SJCRH30 (cell line): ENCODE data around the gene TTLL8. TPM values are rescaled to one million over a fixed set of nuclear protein-coding genes. Genes with fewer than 3 reads are reported as not detected.

Experiments used
- DNase-seq, 2 experiments: peaks; one replicate each; pipeline ENCODE4 v3.0.0-alpha.2; 2015 to 2020
- H3K27ac ChIP-seq: fragments of 250-450 bp; sonication (Bioruptor Pico); 2 replicates; pipeline ENCODE4 v1.5.1; 2020; ENCODE audit warnings: mild to moderate bottlenecking, moderate library complexity
- H3K27me3 ChIP-seq: fragments of 250-450 bp; sonication (Bioruptor Pico); 2 replicates; pipeline ENCODE4 v1.5.1; 2020; ENCODE audit warnings: mild to moderate bottlenecking, moderate library complexity
- H3K36me3 ChIP-seq: fragments of 250-450 bp; sonication (Bioruptor Pico); 2 replicates; pipeline ENCODE4 v1.5.1; 2020; ENCODE audit warnings: mild to moderate bottlenecking, moderate library complexity
- H3K4me1 ChIP-seq: fragments of 250-450 bp; sonication (Bioruptor Pico); 2 replicates; pipeline ENCODE4 v1.5.1; 2020; ENCODE audit warnings: mild to moderate bottlenecking, moderate library complexity
- H3K4me3 ChIP-seq: fragments of 250-450 bp; sonication (Bioruptor Pico); 2 replicates; pipeline ENCODE4 v1.5.1; 2020; ENCODE audit warnings: mild to moderate bottlenecking, moderate library complexity
- H3K9me3 ChIP-seq: fragments of 250-450 bp; sonication (Bioruptor Pico); replicated peaks from 2 replicates; pipeline ENCODE4 v1.5.1; 2020; ENCODE audit warnings: mild to moderate bottlenecking, moderate library complexity
- total RNA-seq: library from RNA; depleted of rRNA; stranded (reverse); fragments of >200 nt; shearing (Covaris generic); gene quantifications from 2 replicates; pipeline ENCODE4 v1.2.3, GENCODE V29; 2014; rRNA removed

Gene TTLL8
- total RNA-seq: not detected in 2 replicates

DNA sequence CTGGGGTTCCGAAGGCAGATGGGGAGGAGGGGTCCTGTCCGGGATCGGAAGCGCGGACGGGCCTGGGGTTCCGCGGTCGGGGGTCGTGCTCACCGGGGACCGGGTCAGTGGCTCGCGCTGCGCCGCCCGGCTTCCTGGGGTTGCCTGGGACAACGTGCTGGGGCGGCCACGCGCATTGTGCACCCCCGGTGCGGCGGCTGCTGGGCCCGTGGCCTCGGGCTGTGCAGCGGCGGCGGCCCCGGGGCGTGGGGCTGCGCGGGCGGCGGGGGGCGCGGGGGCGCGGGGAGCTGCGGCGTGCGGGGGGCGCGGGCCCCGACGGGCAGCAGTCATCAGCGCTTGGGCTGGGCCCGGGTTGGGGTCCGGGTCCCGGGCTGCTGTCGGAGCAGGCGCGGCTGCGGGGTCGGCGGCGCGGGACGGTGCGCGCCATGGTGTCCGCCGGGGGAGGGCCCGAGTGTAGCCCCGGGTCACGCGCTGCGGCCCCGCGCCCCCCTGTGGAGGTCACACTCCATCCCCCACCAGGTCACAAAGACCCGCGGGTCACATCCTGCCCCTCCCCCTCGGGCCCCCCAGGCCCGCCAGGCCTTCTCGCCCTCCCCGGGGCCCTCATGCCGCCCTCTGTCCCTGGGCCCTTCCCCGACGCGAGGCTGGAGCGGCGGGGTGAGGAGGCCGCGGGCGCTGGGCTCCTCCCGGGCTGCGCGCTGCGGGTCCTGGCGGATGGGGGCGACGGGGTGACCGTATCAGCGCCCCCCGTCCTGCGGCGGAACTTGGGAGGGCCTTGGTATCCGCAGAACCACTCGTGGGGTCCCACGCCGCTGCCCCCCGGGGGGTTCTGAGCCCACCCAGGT lies at the start of gene TTLL8:
TTLL8 (minus strand) TSS at position 238 of the 845 bp plus-strand sequence.
- Histone ChIP-seq H3K27me3 (no peaks in the 10 kb centered on the region), H3K9me3 (peaks cover 2% of the 10 kb centered on the region; the same call in 1 of the 2 replicates), H3K4me3 (peak within 1 kb of the TSS; percentile 17; the same call in 1 of the 2 replicates), H3K27ac (no peak within 1 kb of the TSS), H3K36me3 (no peaks in the 10 kb centered on the region), H3K4me1 (peaks cover 28% of the 10 kb centered on the region)
- DNase-seq: no peak

DNA sequence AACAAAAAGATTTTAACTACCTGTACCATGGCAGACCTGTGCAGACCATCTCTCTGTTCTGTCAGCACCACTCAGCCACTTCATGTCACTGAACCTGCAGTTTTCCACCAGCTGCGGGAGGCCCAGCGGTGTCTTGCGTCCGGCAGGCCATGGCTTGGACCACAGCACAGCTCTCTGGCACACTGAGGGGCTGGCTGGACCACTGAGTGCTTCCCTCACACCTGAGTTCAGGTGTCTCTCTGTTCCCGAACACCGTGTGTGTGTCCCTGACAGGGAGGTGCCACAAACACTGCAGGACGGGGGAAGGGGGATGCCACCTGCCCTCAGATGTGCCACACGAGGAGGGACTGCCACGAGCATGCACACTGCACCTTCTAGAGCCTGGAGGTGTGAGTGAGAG lies 49.4 kb upstream of the TTLL8 start:
- no peak overlapping the region for H3K27ac ChIP-seq
- no peak overlapping the region for H3K4me3 ChIP-seq
- no peak for DNase-seq
- H3K27me3 ChIP-seq: peaks cover 34% of the 10 kb centered on the region
- H3K36me3 ChIP-seq: no peaks in the 10 kb centered on the region
- H3K9me3 ChIP-seq: no peaks in the 10 kb centered on the region
- H3K4me1 ChIP-seq: no peaks in the 10 kb centered on the region; the same call in 1 of the 2 replicates

DNA sequence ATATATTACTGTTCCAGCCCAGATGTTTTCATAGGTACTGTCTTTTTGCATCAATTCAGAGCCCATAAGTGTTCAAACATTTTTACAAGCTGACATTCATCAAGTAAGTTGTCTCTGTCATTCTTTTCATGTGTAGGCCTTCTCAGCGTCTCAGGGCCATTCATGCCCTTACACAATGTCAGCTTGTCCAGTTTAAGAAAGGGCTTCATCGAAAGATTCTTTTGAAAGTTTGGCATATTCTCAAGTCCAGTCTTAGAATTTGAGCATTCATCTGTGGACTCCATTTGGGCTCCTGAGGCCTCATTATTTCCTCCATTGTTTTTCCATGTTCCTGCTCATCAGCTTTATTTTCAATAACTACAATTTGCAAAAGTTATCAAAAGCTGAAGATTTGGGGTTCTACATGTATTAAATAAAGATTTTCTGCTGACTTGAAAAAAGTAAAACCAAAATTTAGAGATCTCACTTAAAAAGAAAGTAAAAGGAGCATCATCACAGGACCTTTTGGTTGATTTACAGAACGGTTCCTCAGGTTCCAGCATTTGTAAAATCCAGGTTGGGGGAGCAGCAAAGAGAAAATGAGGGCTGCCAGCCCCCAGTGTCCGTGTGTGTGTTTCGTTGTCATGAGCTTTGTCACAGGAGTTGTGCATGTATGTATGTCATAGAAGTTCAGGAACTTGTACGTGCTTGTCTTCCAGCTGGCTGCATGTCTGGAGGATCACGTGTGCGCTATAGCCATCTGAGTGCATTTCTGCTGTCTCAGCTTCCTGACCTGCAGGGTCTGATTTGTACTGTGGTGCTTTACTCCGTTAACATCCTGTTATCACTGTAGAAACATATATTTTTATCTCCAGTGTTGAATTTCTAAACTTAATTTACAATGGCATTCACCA lies 47.4 kb upstream of the TTLL8 start:
- H3K4me3 ChIP-seq: no peak overlapping the region
- H3K27ac ChIP-seq: no peak overlapping the region
- H3K36me3 ChIP-seq: no peaks in the 10 kb centered on the region
- no peaks in the 10 kb centered on the region for H3K9me3 ChIP-seq
- H3K4me1 ChIP-seq: no peaks in the 10 kb centered on the region; the same call in 1 of the 2 replicates
- DNase-seq: no peak
- H3K27me3 ChIP-seq: peaks cover 22% of the 10 kb centered on the region

DNA sequence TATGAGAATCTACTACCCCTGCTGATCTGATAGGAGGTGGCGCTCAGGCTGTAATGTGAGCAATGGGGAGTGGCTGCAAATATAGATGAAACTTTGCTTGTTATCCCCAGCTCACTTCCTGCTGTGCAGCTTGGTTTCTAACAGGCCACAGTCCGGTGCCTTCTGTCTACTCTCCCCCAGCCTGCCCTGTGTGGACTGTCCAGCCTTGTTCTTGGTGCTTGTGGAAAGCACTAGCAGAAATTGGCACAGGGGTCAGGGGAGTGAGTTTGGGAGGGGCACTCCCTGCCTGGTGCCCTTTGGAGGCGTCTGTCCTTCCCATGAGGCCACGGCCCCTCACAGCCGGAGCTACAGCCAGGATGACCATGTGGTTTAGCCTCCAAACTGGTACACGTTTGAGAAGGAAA lies 46.0 kb upstream of the TTLL8 start:
- H3K4me1 ChIP-seq: no peaks in the 10 kb centered on the region; the same call in 1 of the 2 replicates
- H3K36me3 ChIP-seq: no peaks in the 10 kb centered on the region
- H3K27ac ChIP-seq: no peak overlapping the region
- DNase-seq: no peak
- no peaks in the 10 kb centered on the region for H3K9me3 ChIP-seq
- H3K4me3 ChIP-seq: no peak overlapping the region
- H3K27me3 ChIP-seq: peaks cover 24% of the 10 kb centered on the region

DNA sequence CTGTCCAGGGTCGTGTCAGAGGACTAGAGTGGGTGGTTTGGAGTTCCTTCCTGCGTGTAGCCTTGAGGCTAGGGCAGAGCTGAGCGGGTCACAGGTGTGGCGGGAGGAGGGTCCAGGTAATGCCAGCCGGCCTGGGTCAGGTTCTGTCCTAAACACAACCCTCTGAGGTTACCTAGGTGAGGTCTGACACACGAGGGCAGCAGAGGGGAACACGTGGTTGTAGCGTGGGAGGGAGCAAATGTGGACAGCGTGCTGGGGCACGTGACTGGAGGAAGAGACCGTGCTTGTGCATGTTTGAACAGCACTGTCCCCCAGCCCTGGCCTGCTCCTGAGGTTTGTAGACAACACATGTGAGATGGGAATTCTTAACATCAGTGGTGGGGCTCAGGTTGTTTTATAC lies 44.8 kb upstream of the TTLL8 start:
- Histone ChIP-seq H3K9me3 (no peaks in the 10 kb centered on the region), H3K27ac (no peak overlapping the region), H3K4me1 (no peaks in the 10 kb centered on the region; the same call in 1 of the 2 replicates), H3K4me3 (no peak overlapping the region), H3K27me3 (peaks cover 24% of the 10 kb centered on the region), H3K36me3 (no peaks in the 10 kb centered on the region)
- DNase-seq: no peak

DNA sequence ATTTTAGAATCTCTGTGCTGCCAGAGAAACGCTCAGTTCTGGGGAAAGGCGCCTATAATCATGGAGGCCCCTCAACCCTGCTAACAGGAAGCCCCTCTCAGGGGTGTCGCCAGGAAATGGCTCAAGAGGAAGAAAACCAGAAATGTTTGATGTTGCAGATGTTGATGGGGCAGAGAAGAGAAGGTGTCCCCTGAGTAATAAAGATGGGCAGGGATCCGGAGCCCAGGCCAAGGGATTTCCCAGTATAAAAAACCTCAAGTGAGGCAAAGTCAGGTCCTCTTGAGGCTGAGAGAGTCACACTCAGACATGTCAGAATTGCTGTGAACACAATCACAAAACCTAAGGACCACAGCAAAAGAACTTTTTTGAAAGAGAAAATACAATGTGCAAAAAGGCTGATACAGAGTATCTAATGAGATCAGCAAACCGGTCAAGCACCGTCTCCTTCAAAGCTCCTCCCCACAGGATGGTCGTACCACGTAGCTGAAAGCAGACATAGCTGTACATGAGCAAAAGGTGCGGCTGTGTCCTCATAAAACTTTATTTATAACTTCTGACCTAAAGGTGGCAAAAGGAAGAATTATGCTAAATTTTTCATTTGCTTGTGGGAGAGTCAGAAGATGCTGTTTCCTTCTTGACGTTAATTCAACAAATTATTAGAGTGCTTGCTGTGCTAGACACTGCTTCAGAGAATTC lies 43.9 kb upstream of the TTLL8 start:
- H3K36me3 ChIP-seq: no peaks in the 10 kb centered on the region
- H3K27me3 ChIP-seq: peaks cover 24% of the 10 kb centered on the region
- no peak overlapping the region for H3K27ac ChIP-seq
- no peaks in the 10 kb centered on the region; the same call in 1 of the 2 replicates for H3K4me1 ChIP-seq
- no peak for DNase-seq
- no peak overlapping the region for H3K4me3 ChIP-seq
- H3K9me3 ChIP-seq: no peaks in the 10 kb centered on the region

DNA sequence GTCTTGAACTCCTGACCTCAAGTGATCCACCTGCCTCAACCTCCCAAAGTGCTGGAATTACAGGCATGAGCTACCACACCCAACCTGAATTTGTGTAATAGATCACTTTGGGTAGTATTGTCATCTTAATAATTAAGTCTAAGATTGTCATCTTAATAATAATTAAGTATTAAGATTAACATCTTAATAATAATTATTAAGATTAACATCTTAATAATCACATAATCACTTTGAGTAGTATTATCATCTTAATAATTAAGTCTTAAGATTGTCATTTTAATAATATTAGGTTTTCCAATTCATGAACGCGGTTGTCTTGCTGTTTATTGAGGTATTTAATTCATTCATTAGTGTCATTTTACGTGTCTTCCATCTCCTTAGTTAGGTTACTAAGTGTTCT lies 40.0 kb upstream of the TTLL8 start:
- Histone ChIP-seq H3K4me1 (no peaks in the 10 kb centered on the region), H3K27me3 (0 out of 2 replicates have a peak, but pooled peaks cover 7% of the 10 kb centered on the region), H3K9me3 (no peaks in the 10 kb centered on the region), H3K4me3 (no peak overlapping the region), H3K27ac (no peak overlapping the region), H3K36me3 (no peaks in the 10 kb centered on the region)
- DNase-seq: no peak

DNA sequence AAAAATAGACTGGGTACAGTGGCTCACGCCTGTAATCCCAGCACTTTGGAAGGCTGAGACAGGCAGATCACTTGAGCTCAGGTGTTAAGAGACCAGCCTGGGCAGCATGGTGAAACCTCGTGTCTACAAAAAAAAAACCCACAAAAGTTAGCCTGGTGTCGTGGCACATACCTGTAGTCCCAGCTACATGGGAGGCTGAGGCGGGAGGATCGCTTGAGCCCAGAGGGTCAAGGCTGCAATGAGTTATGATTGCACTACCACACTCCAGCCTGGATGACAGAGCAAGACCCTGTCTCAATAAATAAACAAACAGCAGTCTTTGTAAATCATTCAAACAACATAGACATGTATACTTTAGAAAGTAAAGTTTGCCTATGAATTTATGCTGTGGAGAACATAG lies 34.2 kb upstream of the TTLL8 start:
- Histone ChIP-seq H3K4me3 (no peak overlapping the region), H3K27me3 (no peaks in the 10 kb centered on the region), H3K9me3 (peaks cover 5% of the 10 kb centered on the region), H3K36me3 (no peaks in the 10 kb centered on the region), H3K27ac (no peak overlapping the region), H3K4me1 (no peaks in the 10 kb centered on the region)
- no peak for DNase-seq

DNA sequence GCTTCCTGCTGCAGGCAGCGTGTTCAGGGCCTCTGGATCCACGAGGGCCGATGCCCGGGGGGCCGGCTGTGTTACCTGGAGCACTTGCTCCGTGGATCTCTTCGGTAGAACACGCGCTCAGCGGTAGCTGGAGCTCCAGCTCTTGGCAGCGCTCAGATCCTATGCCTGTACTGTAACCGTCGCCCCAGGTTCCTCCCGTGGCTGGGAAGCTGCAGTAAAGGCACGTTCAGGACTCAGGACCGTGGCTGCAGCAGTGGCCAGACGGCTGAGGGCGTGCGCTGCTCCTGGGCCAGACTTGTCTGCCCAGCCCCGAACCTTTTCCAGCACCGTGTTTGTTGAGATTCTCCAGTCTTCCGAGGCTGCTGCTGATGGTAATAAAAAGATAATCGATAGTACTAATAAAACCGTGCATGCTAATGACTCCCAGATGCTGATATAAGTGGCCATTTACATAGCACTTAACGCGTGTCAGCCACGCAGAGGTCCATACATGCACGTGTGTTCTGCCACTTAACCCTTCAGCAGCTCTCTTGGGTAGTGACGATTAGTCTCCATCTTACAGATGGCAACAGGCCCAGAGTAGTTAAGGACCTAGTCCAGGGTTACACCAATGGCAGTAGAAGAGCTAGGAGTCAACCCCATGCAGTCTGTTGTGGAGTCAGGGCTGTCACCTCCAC lies 33.1 kb upstream of the TTLL8 start:
- no peaks in the 10 kb centered on the region for H3K4me1 ChIP-seq
- no peak overlapping the region for H3K4me3 ChIP-seq
- H3K36me3 ChIP-seq: no peaks in the 10 kb centered on the region
- peaks cover 13% of the 10 kb centered on the region for H3K9me3 ChIP-seq
- H3K27ac ChIP-seq: no peak overlapping the region
- H3K27me3 ChIP-seq: 0 out of 2 replicates have a peak, but pooled peaks cover 4% of the 10 kb centered on the region
- no peak for DNase-seq

DNA sequence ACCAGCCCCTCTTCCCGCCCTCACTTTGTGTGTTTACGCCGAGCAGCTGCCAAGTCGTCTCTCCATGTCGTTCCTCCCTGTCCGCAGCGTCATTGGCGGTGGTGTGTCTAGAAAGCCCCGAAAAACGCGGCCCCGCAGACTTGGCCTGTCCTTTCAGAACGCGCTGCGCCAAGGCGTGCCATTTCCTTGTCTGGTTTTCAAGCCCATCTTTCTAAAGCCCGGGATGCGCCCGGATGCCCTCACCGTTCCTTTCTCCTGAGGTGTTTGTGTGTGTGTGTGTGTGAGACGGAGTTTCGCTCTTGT lies 32.3 kb upstream of the TTLL8 start:
- H3K9me3 ChIP-seq: peaks cover 13% of the 10 kb centered on the region
- no peaks in the 10 kb centered on the region for H3K4me1 ChIP-seq
- no peak overlapping the region for H3K4me3 ChIP-seq
- H3K27me3 ChIP-seq: 0 out of 2 replicates have a peak, but pooled peaks cover 4% of the 10 kb centered on the region
- H3K27ac ChIP-seq: no peak overlapping the region
- DNase-seq: no peak
- H3K36me3 ChIP-seq: no peaks in the 10 kb centered on the region

DNA sequence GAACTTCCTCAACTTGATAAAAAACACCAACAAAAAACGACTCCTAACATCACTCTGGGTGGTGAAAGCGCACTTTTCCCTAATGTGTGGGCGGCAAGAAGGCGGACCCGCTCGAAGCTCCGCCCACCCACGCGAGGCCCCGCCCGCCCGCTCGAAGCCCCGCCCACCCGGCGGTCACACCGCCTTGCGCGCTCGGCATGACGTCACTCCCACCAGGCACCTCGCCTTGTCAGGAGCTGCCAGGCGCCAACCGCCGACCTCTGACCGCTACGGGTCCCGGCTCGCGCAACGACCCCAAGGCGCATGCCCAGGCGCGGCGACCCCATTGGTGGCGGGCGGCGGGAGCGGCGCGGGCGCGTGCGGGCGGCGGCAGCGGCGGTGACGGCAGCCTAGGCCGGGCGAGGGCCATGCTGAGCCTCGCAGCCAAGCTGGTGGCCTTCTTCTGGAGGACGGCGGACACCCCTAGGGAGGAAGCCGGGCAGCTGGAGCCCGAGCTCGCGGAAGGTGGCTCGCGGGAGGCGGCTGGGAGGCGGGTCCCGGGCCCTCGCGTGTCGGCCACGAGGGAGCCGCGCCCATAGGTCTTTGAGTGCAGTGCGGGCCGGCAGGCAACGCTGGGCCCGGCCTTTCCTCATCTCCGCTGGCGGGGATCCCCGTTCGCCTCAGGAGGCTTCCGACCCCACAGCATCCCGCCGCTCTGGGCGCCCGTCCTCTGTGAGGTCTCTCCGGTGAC lies 31.7 kb upstream of the TTLL8 start, which contains the start of gene MOV10L1:
MOV10L1 (plus strand) TSS at position 325 of the 730 bp plus-strand sequence; CDS start at position 408, 83 bp downstream.
- peaks cover 13% of the 10 kb centered on the region for H3K9me3 ChIP-seq

DNA sequence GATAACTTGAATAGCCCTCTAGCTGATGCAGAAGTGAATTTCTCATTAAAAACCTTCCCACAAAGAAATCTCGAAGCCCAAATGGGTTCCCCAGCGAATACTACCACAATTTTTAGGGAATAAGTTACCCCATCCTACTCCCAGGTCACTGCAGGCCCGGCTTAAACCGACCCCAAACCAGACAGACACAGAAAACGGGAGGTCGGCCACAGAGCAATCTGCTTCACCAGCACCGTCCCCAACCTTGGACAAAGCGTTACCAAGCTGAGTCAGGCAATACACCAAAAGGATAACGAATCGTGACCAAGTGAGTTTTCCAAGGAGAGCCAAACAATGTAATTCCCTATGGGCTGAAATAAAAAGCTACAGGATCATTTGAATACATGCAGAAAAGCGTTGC lies 31.1 kb upstream of the TTLL8 start:
- H3K27ac ChIP-seq: no peak overlapping the region
- H3K4me3 ChIP-seq: no peak overlapping the region
- no peaks in the 10 kb centered on the region; the same call in 1 of the 2 replicates for H3K4me1 ChIP-seq
- no peaks in the 10 kb centered on the region for H3K36me3 ChIP-seq
- H3K27me3 ChIP-seq: peaks cover 13% of the 10 kb centered on the region
- H3K9me3 ChIP-seq: peaks cover 13% of the 10 kb centered on the region
- no peak for DNase-seq

More for the DNA sequence above, 31.7 kb upstream of the TTLL8 start, which contains the start of gene MOV10L1:
- Histone ChIP-seq H3K4me1 (no peaks in the 10 kb centered on the region), H3K36me3 (no peaks in the 10 kb centered on the region), H3K4me3 (no peak within 1 kb of the TSS), H3K27me3 (peaks cover 8% of the 10 kb centered on the region; the same call in 1 of the 2 replicates), H3K27ac (no peak within 1 kb of the TSS)
- DNase-seq: no peak

DNA sequence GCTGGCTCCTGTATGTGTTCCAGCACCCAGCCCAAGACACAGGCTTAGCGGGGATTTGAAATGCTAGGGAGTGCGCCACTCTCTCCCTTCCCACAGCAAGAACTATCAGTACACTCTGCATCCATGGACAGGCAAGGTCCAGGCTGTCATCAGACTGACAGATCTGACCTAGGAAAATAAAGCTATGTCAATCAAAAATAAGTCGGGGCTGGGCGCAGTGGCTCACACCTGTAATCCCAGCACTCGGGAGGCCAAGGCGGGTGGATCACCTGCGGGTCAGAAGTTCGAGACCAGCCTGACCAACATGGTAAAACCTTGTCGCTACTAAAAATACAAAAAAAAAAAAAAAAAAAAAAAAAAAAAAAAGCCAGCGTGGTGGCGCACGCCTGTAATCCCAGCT lies 30.0 kb upstream of the TTLL8 start:
- Histone ChIP-seq H3K4me3 (no peak overlapping the region), H3K4me1 (peaks cover 4% of the 10 kb centered on the region; the same call in 1 of the 2 replicates), H3K36me3 (no peaks in the 10 kb centered on the region), H3K9me3 (peaks cover 13% of the 10 kb centered on the region), H3K27ac (no peak overlapping the region), H3K27me3 (peaks cover 13% of the 10 kb centered on the region)
- DNase-seq: no peak
